DMS79 (cell line): Measurements from ENCODE around the gene TTC9B.
"Not testable (repeated sequence)": the region's sequence is repeated elsewhere in the genome, so short reads cannot be mapped to it uniquely, and the experiment has no call there.

Source experiments
- DNase-seq: peaks from one replicate; lab custom pipeline; 2025; lab: John Stamatoyannopoulos, UW

The TTC9B gene

GRCh38 chr19:40170303-40170989 is 47.7 kb downstream of the TTC9B start:
- DNase-seq, result not testable (repeated sequence)

DNA sequence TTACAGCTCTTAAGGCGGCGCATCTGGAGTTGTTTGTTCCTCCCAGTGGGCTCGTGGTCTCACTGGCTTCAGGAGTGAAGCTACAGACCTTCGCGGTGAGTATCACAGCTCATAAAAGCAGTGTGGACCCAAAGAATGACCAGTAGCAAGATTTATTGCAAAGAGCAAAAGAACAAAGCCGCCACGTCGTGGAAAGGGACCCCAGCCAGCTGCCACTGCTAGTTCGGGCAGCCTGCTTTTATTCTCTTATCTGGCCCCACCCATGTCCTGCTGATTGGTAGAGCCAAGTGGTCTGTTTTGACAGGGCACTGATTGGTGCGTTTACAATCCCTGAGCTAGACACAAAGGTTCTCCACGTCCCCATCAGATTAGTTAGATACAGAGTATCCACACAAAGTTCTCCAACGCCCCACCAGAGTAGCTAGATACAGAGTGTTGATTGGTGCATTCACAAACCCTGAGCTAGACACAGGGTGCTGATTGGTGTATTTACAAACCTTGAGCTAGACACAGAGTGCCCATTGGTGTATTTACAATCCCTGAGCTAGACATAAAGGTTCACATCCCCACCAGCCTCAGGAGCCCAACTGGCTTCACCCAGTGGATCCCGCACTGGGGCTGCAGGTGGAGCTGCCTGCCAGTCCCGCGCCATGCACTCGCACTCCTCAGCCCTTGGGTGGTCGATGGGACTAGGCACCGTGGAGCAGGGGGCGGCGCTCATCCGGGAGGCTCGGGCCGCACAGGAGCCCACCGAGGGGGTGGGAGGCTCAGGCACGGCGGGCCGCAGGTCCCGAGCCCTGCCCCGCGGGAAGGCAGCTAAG is 48.5 kb downstream of the TTC9B start:
- not testable (repeated sequence) for DNase-seq
